ENCODE results near the gene COPG1. TPM values are rescaled to one million over a fixed set of nuclear protein-coding genes. Genes with fewer than 3 reads are reported as not detected.

COPG1 gene
- total RNA-seq, 1 experiment from 2014 or later, result 191 TPM

GRCh38 chr3:129317014-129317771, 67.8 kb downstream of the COPG1 start:
- no peaks in the 10 kb centered on the region for H3K9me3 ChIP-seq (replicated peaks)
- 0 out of 2 replicates have a peak, but pooled peaks cover 3% of the 10 kb centered on the region for H3K27me3 ChIP-seq (replicated peaks)
- DNase-seq (ENCODE audit: low read depth in 1 of 2, low spot score in 2 of 2), result peak in 1 of 2 experiments; percentile 33
- H3K36me3 ChIP-seq, result peaks cover 18% of the 10 kb centered on the region
- peak overlapping the region; percentile 60 for H3K4me3 ChIP-seq
- peaks cover 20% of the 10 kb centered on the region for H3K4me1 ChIP-seq (replicated peaks)
- peak overlapping the region; percentile 88 for H3K27ac ChIP-seq

- no peak overlapping the region for H3K4me3 ChIP-seq
- DNase-seq (ENCODE audit: low read depth in 1 of 2, low spot score in 2 of 2), result peak in 1 of 2 experiments; percentile 31
- no peak overlapping the region for H3K27ac ChIP-seq
- H3K36me3 ChIP-seq, result peaks cover 18% of the 10 kb centered on the region
- peaks cover 20% of the 10 kb centered on the region for H3K4me1 ChIP-seq (replicated peaks)
- H3K9me3 ChIP-seq (replicated peaks), result no peaks in the 10 kb centered on the region
- no peaks in the 10 kb centered on the region for H3K27me3 ChIP-seq (replicated peaks)
Observed at GRCh38 chr3:129317848-129318247, 68.4 kb downstream of the COPG1 start.

GRCh38 chr3:129318921-129319320, 69.5 kb downstream of the COPG1 start:
- Histone ChIP-seq H3K27ac (no peak overlapping the region), H3K4me3 (no peak overlapping the region), H3K4me1 (replicated peaks) (peaks cover 14% of the 10 kb centered on the region), H3K9me3 (replicated peaks) (no peaks in the 10 kb centered on the region), H3K36me3 (peaks cover 8% of the 10 kb centered on the region), H3K27me3 (replicated peaks) (no peaks in the 10 kb centered on the region)
- DNase-seq (ENCODE audit: low read depth in 1 of 2, low spot score in 2 of 2), result peak in 1 of 2 experiments; percentile 34

GRCh38 chr3:129320261-129320660, 70.9 kb downstream of the COPG1 start:
- Histone ChIP-seq H3K27me3 (replicated peaks) (no peaks in the 10 kb centered on the region), H3K27ac (no peak overlapping the region), H3K4me3 (no peak overlapping the region), H3K9me3 (replicated peaks) (no peaks in the 10 kb centered on the region), H3K4me1 (replicated peaks) (peaks cover 6% of the 10 kb centered on the region), H3K36me3 (peaks cover 4% of the 10 kb centered on the region)
- DNase-seq (ENCODE audit: low read depth in 1 of 2, low spot score in 2 of 2), result peak in 1 of 2 experiments; percentile 34

- DNase-seq (ENCODE audit: low read depth in 1 of 2, low spot score in 2 of 2), result no peak
- no peak overlapping the region for H3K27ac ChIP-seq
- H3K27me3 ChIP-seq (replicated peaks), result no peaks in the 10 kb centered on the region
- no peaks in the 10 kb centered on the region for H3K9me3 ChIP-seq (replicated peaks)
- peaks cover 6% of the 10 kb centered on the region for H3K4me1 ChIP-seq (replicated peaks)
- no peaks in the 10 kb centered on the region for H3K36me3 ChIP-seq
- no peak overlapping the region for H3K4me3 ChIP-seq
Observed at GRCh38 chr3:129320825-129321487, 71.5 kb downstream of the COPG1 start.

GRCh38 chr3:129321887-129322286, 72.5 kb downstream of the COPG1 start:
- Histone ChIP-seq H3K4me1 (replicated peaks) (peaks cover 3% of the 10 kb centered on the region), H3K27ac (no peak overlapping the region), H3K36me3 (no peaks in the 10 kb centered on the region), H3K9me3 (replicated peaks) (no peaks in the 10 kb centered on the region), H3K4me3 (no peak overlapping the region), H3K27me3 (replicated peaks) (no peaks in the 10 kb centered on the region)
- no peak for DNase-seq (ENCODE audit: low read depth in 1 of 2, low spot score in 2 of 2)

- no peak for DNase-seq (ENCODE audit: low read depth in 1 of 2, low spot score in 2 of 2)
- H3K27ac ChIP-seq, result no peak overlapping the region
- H3K36me3 ChIP-seq, result no peaks in the 10 kb centered on the region
- no peaks in the 10 kb centered on the region for H3K27me3 ChIP-seq (replicated peaks)
- no peaks in the 10 kb centered on the region for H3K4me1 ChIP-seq (replicated peaks)
- no peaks in the 10 kb centered on the region for H3K9me3 ChIP-seq (replicated peaks)
- no peak overlapping the region for H3K4me3 ChIP-seq
Observed at GRCh38 chr3:129323651-129324294, 74.4 kb downstream of the COPG1 start.

GRCh38 chr3:129324855-129325254, 75.4 kb downstream of the COPG1 start:
- Histone ChIP-seq H3K36me3 (no peaks in the 10 kb centered on the region), H3K9me3 (replicated peaks) (no peaks in the 10 kb centered on the region), H3K4me3 (no peak overlapping the region), H3K27me3 (replicated peaks) (no peaks in the 10 kb centered on the region), H3K27ac (no peak overlapping the region), H3K4me1 (replicated peaks) (no peaks in the 10 kb centered on the region)
- DNase-seq (ENCODE audit: low read depth in 1 of 2, low spot score in 2 of 2), result no peak

GRCh38 chr3:129325383-129325782, 76.0 kb downstream of the COPG1 start:
- no peak overlapping the region for H3K27ac ChIP-seq
- H3K4me3 ChIP-seq, result no peak overlapping the region
- H3K4me1 ChIP-seq (replicated peaks), result no peaks in the 10 kb centered on the region
- no peaks in the 10 kb centered on the region for H3K27me3 ChIP-seq (replicated peaks)
- DNase-seq (ENCODE audit: low read depth in 1 of 2, low spot score in 2 of 2), result no peak
- no peaks in the 10 kb centered on the region for H3K9me3 ChIP-seq (replicated peaks)
- H3K36me3 ChIP-seq, result no peaks in the 10 kb centered on the region

- Histone ChIP-seq H3K36me3 (no peaks in the 10 kb centered on the region), H3K4me3 (no peak overlapping the region)
- no peak for DNase-seq (ENCODE audit: low read depth in 1 of 2, low spot score in 2 of 2)
Observed at GRCh38 chr3:129326138-129326537, 76.7 kb downstream of the COPG1 start.

GRCh38 chr3:129326595-129326994, 77.2 kb downstream of the COPG1 start:
- Histone ChIP-seq H3K9me3 (replicated peaks) (no peaks in the 10 kb centered on the region), H3K27ac (no peak overlapping the region), H3K27me3 (replicated peaks) (no peaks in the 10 kb centered on the region), H3K4me1 (replicated peaks) (no peaks in the 10 kb centered on the region), H3K36me3 (no peaks in the 10 kb centered on the region), H3K4me3 (no peak overlapping the region)
- DNase-seq (ENCODE audit: low read depth in 1 of 2, low spot score in 2 of 2), result no peak

More at GRCh38 chr3:129326138-129326537, 76.7 kb downstream of the COPG1 start:
- Histone ChIP-seq H3K4me1 (replicated peaks) (no peaks in the 10 kb centered on the region), H3K9me3 (replicated peaks) (no peaks in the 10 kb centered on the region), H3K27ac (no peak overlapping the region), H3K27me3 (replicated peaks) (no peaks in the 10 kb centered on the region)
